Measurements from ENCODE around the gene C10orf53. TPM values are rescaled to one million over a fixed set of nuclear protein-coding genes. Genes with fewer than 3 reads are reported as not detected.
"Not testable (repeated sequence)": the region's sequence is repeated elsewhere in the genome, so short reads cannot be mapped to it uniquely, and the experiment has no call there.

C10orf53 gene
- total RNA-seq, 4 donors from 2014 or later = not detected

DNA sequence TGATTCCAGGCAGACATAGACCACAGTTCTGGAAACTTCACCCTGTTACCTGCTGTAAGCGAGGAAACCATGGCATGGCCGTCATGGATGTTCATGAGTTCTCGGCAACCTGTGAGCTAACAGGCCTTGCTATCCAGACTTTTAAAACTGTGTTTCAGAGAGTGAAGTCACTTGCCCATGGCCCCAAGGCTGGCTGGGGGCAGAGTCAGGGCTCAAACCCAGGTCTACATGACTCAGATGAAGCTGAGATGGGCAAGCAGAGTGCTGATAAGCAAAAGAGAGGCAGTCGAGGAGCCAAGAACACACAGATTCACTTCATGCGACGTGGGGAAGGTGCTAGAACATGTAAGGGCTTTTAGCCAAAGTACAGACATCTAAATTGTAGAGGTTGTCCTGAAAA is 31.5 kb downstream of the C10orf53 start:
- H3K4me1 ChIP-seq = no peaks in the 10 kb centered on the region
- H3K27me3 ChIP-seq = no peaks in the 10 kb centered on the region
- H3K9me3 ChIP-seq = peaks cover 0 to 13% (median 0%) of the 10 kb centered on the region in 4 donors
- H3K36me3 ChIP-seq = no peaks in the 10 kb centered on the region
- TF ChIP-seq POLR2A (IDR thresholded peaks at IDR 0.05) = no peak
- TF ChIP-seq CTCF (IDR thresholded peaks at IDR 0.05) = no peak
- no peak for TF ChIP-seq EP300 (IDR thresholded peaks at IDR 0.05)
- H3K27ac ChIP-seq = no peak overlapping the region
- no peak overlapping the region for H3K4me3 ChIP-seq
- WGBS, 2 donors = 78 to 82% methylated on average over 6 of the region's 6 CpGs
- no peak for DNase-seq (ENCODE audit: low spot score in 2 of 2)

- H3K4me1 ChIP-seq = no peaks in the 10 kb centered on the region
- no peak overlapping the region for H3K4me3 ChIP-seq
- no peak overlapping the region for H3K27ac ChIP-seq
- H3K9me3 ChIP-seq = peaks cover 0 to 13% (median 0%) of the 10 kb centered on the region in 4 donors
- DNase-seq (ENCODE audit: low spot score in 2 of 2) = no peak
- TF ChIP-seq CTCF (IDR thresholded peaks at IDR 0.05) = no peak
- TF ChIP-seq POLR2A (IDR thresholded peaks at IDR 0.05) = no peak
- TF ChIP-seq EP300 (IDR thresholded peaks at IDR 0.05) = no peak
- H3K27me3 ChIP-seq = no peaks in the 10 kb centered on the region
- WGBS, 2 donors = 46 to 49% methylated on average over 8 of the region's 8 CpGs
- H3K36me3 ChIP-seq = no peaks in the 10 kb centered on the region
Measured at GRCh38 chr10:49711481-49711880, 32.0 kb downstream of the C10orf53 start.

- no peak for DNase-seq (ENCODE audit: low spot score in 2 of 2)
- no peaks in the 10 kb centered on the region for H3K36me3 ChIP-seq
Measured at GRCh38 chr10:49713266-49713665, 33.8 kb downstream of the C10orf53 start.

DNA sequence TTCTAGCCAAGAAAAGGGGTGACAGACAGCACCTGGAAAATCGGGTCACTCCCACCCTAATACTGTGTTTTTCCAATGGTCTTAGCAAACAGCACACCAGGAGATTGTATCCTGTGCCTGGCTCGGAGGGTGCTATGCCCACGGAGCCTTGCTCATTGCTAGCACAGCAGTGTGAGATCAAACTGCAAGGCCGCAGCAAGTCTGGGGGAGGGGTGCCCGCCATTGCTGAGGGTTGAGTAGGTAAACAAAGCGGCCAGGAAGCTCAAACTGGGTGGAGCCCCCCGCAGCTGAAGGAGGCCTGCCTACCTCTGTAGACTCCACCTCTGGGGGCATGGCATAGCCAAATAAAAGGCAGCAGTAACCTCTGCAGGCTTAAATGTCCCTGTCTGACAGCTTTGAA is 35.7 kb downstream of the C10orf53 start:
- WGBS, 2 donors = 88 to 99% methylated on average over 7 of the region's 7 CpGs
- H3K36me3 ChIP-seq; DNase-seq (ENCODE audit: low spot score in 2 of 2); H3K27ac ChIP-seq; H3K4me1 ChIP-seq; H3K4me3 ChIP-seq; H3K27me3 ChIP-seq: not testable (repeated sequence)
- H3K9me3 ChIP-seq = peaks cover 0 to 13% (median 0%) of the 10 kb centered on the region in 4 donors

More at GRCh38 chr10:49713266-49713665, 33.8 kb downstream of the C10orf53 start:
- H3K4me3 ChIP-seq = no peak overlapping the region
- H3K27me3 ChIP-seq = no peaks in the 10 kb centered on the region
- WGBS, 2 donors = 69 to 83% methylated on average over 5 of the region's 5 CpGs
- H3K9me3 ChIP-seq = peaks cover 0 to 13% (median 0%) of the 10 kb centered on the region in 4 donors
- H3K27ac ChIP-seq = no peak overlapping the region
- H3K4me1 ChIP-seq = no peaks in the 10 kb centered on the region
- no peak for TF ChIP-seq CTCF (IDR thresholded peaks at IDR 0.05)
- no peak for TF ChIP-seq POLR2A (IDR thresholded peaks at IDR 0.05)
- TF ChIP-seq EP300 (IDR thresholded peaks at IDR 0.05) = no peak

GRCh38 chr10:49726593-49726992 is 47.1 kb downstream of the C10orf53 start:
- H3K4me1 ChIP-seq = no peaks in the 10 kb centered on the region
- H3K27ac ChIP-seq = no peak overlapping the region
- no peak overlapping the region for H3K4me3 ChIP-seq
- H3K9me3 ChIP-seq = peaks cover 0 to 23% (median 0%) of the 10 kb centered on the region in 4 donors
- DNase-seq (ENCODE audit: low spot score in 2 of 2) = no peak
- WGBS, 2 donors = 45 to 65% methylated on average over 2 of the region's 2 CpGs
- H3K27me3 ChIP-seq = no peaks in the 10 kb centered on the region
- no peaks in the 10 kb centered on the region for H3K36me3 ChIP-seq
- TF ChIP-seq CTCF (IDR thresholded peaks at IDR 0.05) (no peak), POLR2A (IDR thresholded peaks at IDR 0.05) (no peak), EP300 (IDR thresholded peaks at IDR 0.05) (no peak)

- no peak overlapping the region for H3K4me3 ChIP-seq
- DNase-seq (ENCODE audit: low spot score in 2 of 2) = no peak
- H3K36me3 ChIP-seq = no peaks in the 10 kb centered on the region
- no peaks in the 10 kb centered on the region for H3K27me3 ChIP-seq
- H3K4me1 ChIP-seq = no peaks in the 10 kb centered on the region
- no peak for TF ChIP-seq EP300 (IDR thresholded peaks at IDR 0.05)
- TF ChIP-seq CTCF (IDR thresholded peaks at IDR 0.05) = no peak
- TF ChIP-seq POLR2A (IDR thresholded peaks at IDR 0.05) = no peak
- no peak overlapping the region for H3K27ac ChIP-seq
- WGBS, 2 donors = 64 to 71% methylated on average over 7 of the region's 7 CpGs
- H3K9me3 ChIP-seq = no peaks in the 10 kb centered on the region
Measured at GRCh38 chr10:49733866-49734265, 54.4 kb downstream of the C10orf53 start.

Data from tibial nerve (tissue), 4 donors.